WERI-Rb-1 (cell line): Measurements from ENCODE around the gene ADAT3.

Experiments
- DNase-seq: peaks from one replicate; pipeline ENCODE4 v3.0.0-alpha.2; 2020
- H3K27ac ChIP-seq: fragments of 250-450 bp; sonication (Bioruptor Pico); 2 replicates; pipeline ENCODE4 v1.5.1; 2020; ENCODE audit warnings: mild to moderate bottlenecking, moderate library complexity
- H3K27me3 ChIP-seq: fragments of 250-450 bp; sonication (Bioruptor Pico); 2 replicates; pipeline ENCODE4 v1.5.1; 2021; ENCODE audit warnings: mild to moderate bottlenecking, low read depth, moderate library complexity; ENCODE audit not compliant: insufficient read depth, severe bottlenecking
- H3K36me3 ChIP-seq: fragments of 250-450 bp; sonication (Bioruptor Pico); 2 replicates; pipeline ENCODE4 v1.5.1; 2020; ENCODE audit warnings: mild to moderate bottlenecking, moderate library complexity
- H3K4me3 ChIP-seq: 2 replicates; pipeline ENCODE4 v1.5.1; 2011; ENCODE audit warnings: low read depth, mild to moderate bottlenecking, control low read depth, low read length
- H3K9me3 ChIP-seq: fragments of 250-450 bp; sonication (Bioruptor Pico); 2 replicates; pipeline ENCODE4 v1.5.1; 2021; ENCODE audit warnings: mild to moderate bottlenecking, moderate library complexity; ENCODE audit not compliant: severe bottlenecking
- TF ChIP-seq, protein P1 (sequence below): IDR thresholded peaks from 2 replicates; pipeline ENCODE4 v1.5.1; 2011; ENCODE audit warnings: low read depth, mild to moderate bottlenecking, control low read depth, inconsistent platforms, low read length

ADAT3 gene

DNA sequence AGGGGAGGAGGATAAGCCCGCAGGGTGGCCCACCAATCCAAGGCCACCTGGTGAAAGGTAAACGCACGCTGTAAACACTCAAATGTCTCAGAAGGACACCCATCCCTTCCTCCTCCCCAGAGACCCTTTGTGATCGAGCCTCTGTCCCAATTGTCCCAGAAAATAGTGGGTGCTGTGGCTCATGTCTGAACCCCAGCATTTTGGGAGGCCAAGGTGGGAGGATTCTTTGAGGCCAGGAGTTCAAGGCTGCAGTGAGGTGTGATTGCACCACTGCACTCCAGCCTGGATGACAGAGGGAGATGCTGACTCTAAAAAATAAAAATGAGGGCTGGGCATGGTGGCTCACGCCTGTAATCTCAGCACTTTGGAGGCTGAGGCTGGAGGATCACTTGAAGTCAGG, 16.8 kb upstream of the ADAT3 start:
- Histone ChIP-seq H3K9me3 (no peaks in the 10 kb centered on the region), H3K4me3 (no peak overlapping the region), H3K27ac (no peak overlapping the region), H3K36me3 (no peaks in the 10 kb centered on the region), H3K27me3 (no peaks in the 10 kb centered on the region)
- no peak for DNase-seq
- TF ChIP-seq, protein P1, sequence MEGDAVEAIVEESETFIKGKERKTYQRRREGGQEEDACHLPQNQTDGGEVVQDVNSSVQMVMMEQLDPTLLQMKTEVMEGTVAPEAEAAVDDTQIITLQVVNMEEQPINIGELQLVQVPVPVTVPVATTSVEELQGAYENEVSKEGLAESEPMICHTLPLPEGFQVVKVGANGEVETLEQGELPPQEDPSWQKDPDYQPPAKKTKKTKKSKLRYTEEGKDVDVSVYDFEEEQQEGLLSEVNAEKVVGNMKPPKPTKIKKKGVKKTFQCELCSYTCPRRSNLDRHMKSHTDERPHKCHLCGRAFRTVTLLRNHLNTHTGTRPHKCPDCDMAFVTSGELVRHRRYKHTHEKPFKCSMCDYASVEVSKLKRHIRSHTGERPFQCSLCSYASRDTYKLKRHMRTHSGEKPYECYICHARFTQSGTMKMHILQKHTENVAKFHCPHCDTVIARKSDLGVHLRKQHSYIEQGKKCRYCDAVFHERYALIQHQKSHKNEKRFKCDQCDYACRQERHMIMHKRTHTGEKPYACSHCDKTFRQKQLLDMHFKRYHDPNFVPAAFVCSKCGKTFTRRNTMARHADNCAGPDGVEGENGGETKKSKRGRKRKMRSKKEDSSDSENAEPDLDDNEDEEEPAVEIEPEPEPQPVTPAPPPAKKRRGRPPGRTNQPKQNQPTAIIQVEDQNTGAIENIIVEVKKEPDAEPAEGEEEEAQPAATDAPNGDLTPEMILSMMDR, result no peak

GRCh38 chr19:1889907-1890306, 15.3 kb upstream of the ADAT3 start:
- TF ChIP-seq, protein P1, result no peak
- Histone ChIP-seq H3K36me3 (no peaks in the 10 kb centered on the region), H3K27ac (no peak overlapping the region), H3K27me3 (no peaks in the 10 kb centered on the region), H3K9me3 (no peaks in the 10 kb centered on the region), H3K4me3 (no peak overlapping the region)
- DNase-seq, result no peak

GRCh38 chr19:1893791-1894190, 11.4 kb upstream of the ADAT3 start:
- no peak for DNase-seq
- TF ChIP-seq, protein P1, result no peak
- no peak overlapping the region for H3K27ac ChIP-seq
- H3K4me3 ChIP-seq, result no peak overlapping the region
- no peaks in the 10 kb centered on the region for H3K27me3 ChIP-seq
- H3K9me3 ChIP-seq, result no peaks in the 10 kb centered on the region
- no peaks in the 10 kb centered on the region for H3K36me3 ChIP-seq

DNA sequence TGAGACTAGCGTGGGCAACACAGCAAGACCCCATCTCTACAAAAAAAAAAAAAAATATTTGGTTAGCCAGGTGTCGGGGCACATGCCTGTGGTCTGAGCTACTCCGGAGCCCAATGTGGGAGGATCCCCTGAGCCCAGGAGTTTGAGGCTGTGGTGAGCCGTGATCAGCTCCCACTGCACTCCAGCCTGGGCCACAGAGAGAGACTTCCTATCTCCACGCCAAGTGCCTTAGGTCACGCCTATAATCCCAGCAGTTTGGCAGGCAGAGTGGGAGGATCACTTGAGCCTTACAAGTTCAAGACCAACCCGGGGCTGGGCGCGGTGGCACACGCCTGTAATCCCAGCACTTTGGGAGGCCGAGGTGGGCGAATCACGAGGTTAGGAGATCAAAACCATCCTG, 8.7 kb upstream of the ADAT3 start:
- no peak overlapping the region for H3K4me3 ChIP-seq
- no peak for DNase-seq

DNA sequence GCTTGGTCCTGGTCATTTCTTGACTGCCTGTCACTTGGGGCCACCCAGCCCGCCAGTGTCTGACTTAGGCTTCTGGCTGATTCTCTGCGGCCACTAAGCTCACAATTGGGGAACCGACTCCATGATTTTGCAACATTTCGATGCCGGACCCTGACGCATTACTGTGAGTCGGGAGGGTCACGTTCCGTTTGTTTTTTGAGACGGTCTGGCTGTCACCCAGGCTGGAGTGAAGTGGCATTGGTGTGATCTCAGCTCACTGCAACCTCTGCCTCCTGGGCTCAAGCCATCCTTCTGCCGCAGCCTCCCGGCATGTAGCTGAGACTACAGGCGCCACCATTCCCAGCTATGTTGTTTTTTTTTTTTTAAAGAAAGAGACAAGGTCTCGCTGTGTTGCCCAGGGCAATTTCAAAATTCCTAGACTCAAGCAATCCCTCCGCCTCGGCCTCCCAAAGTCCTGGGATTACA, 3.2 kb upstream of the ADAT3 start:
- Histone ChIP-seq H3K27ac (no peak overlapping the region), H3K4me3 (no peak overlapping the region), H3K9me3 (no peaks in the 10 kb centered on the region), H3K27me3 (no peaks in the 10 kb centered on the region), H3K36me3 (peaks cover 12% of the 10 kb centered on the region)
- no peak for DNase-seq
- TF ChIP-seq, protein P1, result no peak

More for the DNA sequence above, 8.7 kb upstream of the ADAT3 start:
- TF ChIP-seq, protein P1, result no peak
- Histone ChIP-seq H3K9me3 (no peaks in the 10 kb centered on the region), H3K27me3 (no peaks in the 10 kb centered on the region), H3K27ac (no peak overlapping the region), H3K36me3 (no peaks in the 10 kb centered on the region)

GRCh38 chr19:1902923-1903322, 2.3 kb upstream of the ADAT3 start:
- TF ChIP-seq, protein P1, result no peak
- H3K27ac ChIP-seq, result no peak overlapping the region
- DNase-seq, result no peak
- H3K36me3 ChIP-seq, result peaks cover 12% of the 10 kb centered on the region
- H3K4me3 ChIP-seq, result no peak overlapping the region
- no peaks in the 10 kb centered on the region for H3K27me3 ChIP-seq
- H3K9me3 ChIP-seq, result no peaks in the 10 kb centered on the region
